ENCODE measurements around the gene C2CD2L. TPM values are rescaled to one million over a fixed set of nuclear protein-coding genes. Genes with fewer than 3 reads are reported as not detected.

Gene C2CD2L
- total and polyA plus RNA-seq, 3 donors from 2014 or later, result 7.8 to 12.3 (median 11.7) TPM

GRCh38 chr11:119067371-119068222 is 39.5 kb upstream of the C2CD2L start, which contains the start of gene VPS11:
Gene VPS11, plus strand, starts transcription at chr11:119067818. Its CDS starts 6 bp downstream, at chr11:119067824.
- Histone ChIP-seq H3K4me3 (peak within 1 kb of the TSS; percentile 80 to 81), H3K4me1 (peaks cover 10% of the 10 kb centered on the region), H3K27me3 (no peaks in the 10 kb centered on the region), H3K27ac (peak within 1 kb of the TSS; percentile 76 to 84), H3K36me3 (ENCODE audit: low read depth, missing control alignments) (no peaks in the 10 kb centered on the region), H3K9me3 (no peaks in the 10 kb centered on the region)
- peak; percentile 98 for DNase-seq
- WGBS, 2 donors, result 0 to 1% methylated on average over 27 to 49 of the region's 49 CpGs
- intact Hi-C loops (cut with DNase I; ENCODE audit: low total_unique reads), result no loop called here
- TF ChIP-seq CTCF (IDR thresholded peaks at IDR 0.05) (peak in 1 of 3 experiments; percentile 9), POLR2A (IDR thresholded peaks at IDR 0.05) (no peak)

GRCh38 chr11:119077839-119078238 is 29.3 kb upstream of the C2CD2L start:
- peaks cover 10% of the 10 kb centered on the region for H3K4me1 ChIP-seq
- 94 to 97% methylated on average over 11 of the region's 11 CpGs for WGBS, 2 donors
- DNase-seq, result no peak
- no peaks in the 10 kb centered on the region for H3K9me3 ChIP-seq
- TF ChIP-seq POLR2A (IDR thresholded peaks at IDR 0.05) (no peak), CTCF (IDR thresholded peaks at IDR 0.05) (no peak)
- intact Hi-C loops (cut with DNase I; ENCODE audit: low total_unique reads), result no loop called here
- H3K4me3 ChIP-seq, result no peak overlapping the region
- H3K27me3 ChIP-seq, result no peaks in the 10 kb centered on the region
- no peaks in the 10 kb centered on the region for H3K36me3 ChIP-seq (ENCODE audit: low read depth, missing control alignments)
- H3K27ac ChIP-seq, result no peak overlapping the region

- WGBS, 2 donors, result 91% methylated on average over 19 of the region's 19 CpGs
- peaks cover 10% of the 10 kb centered on the region for H3K4me1 ChIP-seq
- TF ChIP-seq POLR2A (IDR thresholded peaks at IDR 0.05), result no peak
- no peak for TF ChIP-seq CTCF (IDR thresholded peaks at IDR 0.05)
- H3K27me3 ChIP-seq, result no peaks in the 10 kb centered on the region
- no peaks in the 10 kb centered on the region for H3K36me3 ChIP-seq (ENCODE audit: low read depth, missing control alignments)
- DNase-seq, result no peak
- H3K9me3 ChIP-seq, result no peaks in the 10 kb centered on the region
- no peak overlapping the region for H3K4me3 ChIP-seq
- intact Hi-C loops (cut with DNase I; ENCODE audit: low total_unique reads), result no loop called here
- H3K27ac ChIP-seq, result no peak overlapping the region
Measured at GRCh38 chr11:119078675-119079420, 28.3 kb upstream of the C2CD2L start.

- peaks cover 20% of the 10 kb centered on the region for H3K4me1 ChIP-seq
- no peaks in the 10 kb centered on the region for H3K9me3 ChIP-seq
- peak overlapping the region; percentile 41 to 71 for H3K27ac ChIP-seq
- no peaks in the 10 kb centered on the region for H3K36me3 ChIP-seq (ENCODE audit: low read depth, missing control alignments)
- TF ChIP-seq CTCF (IDR thresholded peaks at IDR 0.05) (no peak), POLR2A (IDR thresholded peaks at IDR 0.05) (no peak)
- WGBS, 2 donors, result 52 to 61% methylated on average over 5 to 7 of the region's 7 CpGs
- DNase-seq, result peak; percentile 79
- H3K27me3 ChIP-seq, result no peaks in the 10 kb centered on the region
- H3K4me3 ChIP-seq, result no peak overlapping the region
- intact Hi-C loops (cut with DNase I; ENCODE audit: low total_unique reads), result no loop called here
Measured at GRCh38 chr11:119081682-119082260, 25.4 kb upstream of the C2CD2L start.
